Activated CD8-positive, alpha-beta memory T cell treated with anti-CD3 and anti-CD28 coated beads for 4 hours (primary cell): ENCODE results near the gene NCAM1.

Experiments
- DNase-seq, 2 donors: peaks; one replicate each; pipeline ENCODE4 v3.0.0-alpha.2; 2020; ENCODE audit warnings: low read depth in 2 of 2

NCAM1 gene

DNA sequence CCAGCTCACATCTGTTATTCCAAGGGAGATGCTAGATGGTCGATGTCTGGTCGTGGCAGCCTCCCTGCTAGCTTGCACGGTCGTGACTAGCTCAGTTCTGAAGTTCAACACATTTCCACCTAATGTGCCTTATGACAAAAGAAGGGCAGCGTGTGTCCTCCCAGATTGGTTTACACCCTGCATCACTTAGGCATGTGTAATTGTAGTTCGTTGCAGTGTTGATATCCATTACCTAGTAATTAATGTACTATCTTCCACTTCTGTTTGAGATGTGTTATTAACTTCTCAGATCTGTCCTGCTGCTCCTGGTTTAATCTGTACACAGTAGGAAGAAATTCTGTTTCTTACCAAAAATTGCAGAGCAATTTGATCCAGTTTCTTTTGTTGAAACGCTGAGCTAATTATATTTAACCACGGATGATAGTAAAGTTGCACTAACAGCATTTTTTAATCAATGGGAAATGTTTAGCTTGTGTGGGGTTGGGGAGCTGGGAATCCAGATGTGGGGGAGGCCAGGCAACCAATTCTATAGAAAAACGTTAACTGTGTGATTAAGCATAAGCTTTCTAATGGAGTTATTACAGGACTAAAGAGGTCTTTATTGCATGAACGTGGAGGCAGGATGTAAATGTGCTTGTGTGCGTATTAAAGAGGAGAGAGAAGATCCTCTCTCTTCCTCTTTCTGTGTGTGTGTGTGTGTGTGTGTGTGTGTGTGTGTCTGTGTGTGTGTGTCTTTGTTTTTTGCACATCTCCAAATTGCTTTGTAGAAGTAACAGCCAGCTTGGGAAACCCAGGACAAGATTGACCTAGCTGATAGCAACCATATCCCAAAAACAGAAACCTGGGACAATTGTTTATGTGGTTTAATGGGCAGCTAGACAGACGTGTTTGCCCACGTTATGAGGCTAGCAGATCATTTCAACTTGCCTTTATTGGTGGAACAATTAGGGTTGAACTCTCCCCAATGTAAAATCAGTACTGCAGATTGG is 207.4 kb downstream of the NCAM1 start:
- DNase-seq: no peak

GRCh38 chr11:113172382-113172951 is 211.2 kb downstream of the NCAM1 start:
- no peak for DNase-seq

DNA sequence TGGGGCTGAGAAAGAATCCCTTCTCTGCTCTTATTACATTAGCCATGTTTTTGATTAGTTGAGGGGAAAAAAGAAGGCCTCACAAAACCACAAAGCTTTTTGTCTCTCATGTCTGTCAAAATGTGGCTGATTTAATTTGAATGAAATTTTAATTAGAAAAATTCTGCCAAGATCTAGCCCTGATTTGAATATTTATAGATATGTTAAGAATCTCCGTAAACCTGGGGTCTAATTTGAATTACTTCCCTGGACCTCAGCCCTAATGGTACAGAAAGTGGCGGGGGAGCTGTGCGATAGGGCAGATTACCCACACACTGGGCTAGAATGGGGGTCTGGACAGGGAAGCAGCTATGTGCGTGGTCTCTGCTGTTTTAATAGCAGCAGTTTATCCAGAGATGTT is 211.9 kb downstream of the NCAM1 start:
- no peak for DNase-seq

GRCh38 chr11:113174882-113175281 is 213.7 kb downstream of the NCAM1 start:
- no peak for DNase-seq

DNA sequence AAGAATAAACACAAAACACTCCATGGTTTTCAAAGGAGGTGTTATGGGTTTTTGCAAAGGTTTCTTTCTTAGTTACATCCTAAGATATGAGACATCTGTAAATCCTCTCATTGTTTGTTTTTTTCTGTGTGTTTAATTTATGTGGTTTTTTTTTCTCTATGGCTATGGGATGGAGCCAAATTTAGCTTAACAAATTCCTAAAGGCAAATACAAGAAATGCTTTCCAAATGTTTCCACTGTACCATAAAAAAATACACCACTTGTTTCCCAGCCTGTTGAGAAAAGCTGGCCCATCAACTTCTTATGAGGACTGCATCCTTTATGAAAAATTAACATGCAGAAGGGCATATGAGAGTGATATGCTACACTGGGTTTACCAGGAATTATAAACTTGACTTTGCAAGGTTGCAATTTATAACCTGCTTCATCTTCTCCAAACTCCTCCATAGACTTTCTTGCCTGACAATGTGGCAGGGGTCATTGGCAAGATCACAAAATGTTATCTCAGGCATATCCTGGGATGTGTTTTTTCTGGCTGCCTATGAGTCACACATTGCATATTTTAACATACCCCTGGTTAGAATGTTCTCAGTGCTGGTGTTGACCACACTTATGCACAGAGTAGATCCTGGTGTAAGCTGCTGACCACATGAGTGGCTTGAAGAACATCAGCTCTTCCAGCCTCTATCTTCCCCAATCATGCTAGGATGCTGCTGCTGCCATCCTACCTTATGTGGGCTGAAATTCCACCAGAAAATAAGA is 215.6 kb downstream of the NCAM1 start:
- no peak for DNase-seq

GRCh38 chr11:113177671-113178070 is 216.5 kb downstream of the NCAM1 start:
- no peak for DNase-seq

DNA sequence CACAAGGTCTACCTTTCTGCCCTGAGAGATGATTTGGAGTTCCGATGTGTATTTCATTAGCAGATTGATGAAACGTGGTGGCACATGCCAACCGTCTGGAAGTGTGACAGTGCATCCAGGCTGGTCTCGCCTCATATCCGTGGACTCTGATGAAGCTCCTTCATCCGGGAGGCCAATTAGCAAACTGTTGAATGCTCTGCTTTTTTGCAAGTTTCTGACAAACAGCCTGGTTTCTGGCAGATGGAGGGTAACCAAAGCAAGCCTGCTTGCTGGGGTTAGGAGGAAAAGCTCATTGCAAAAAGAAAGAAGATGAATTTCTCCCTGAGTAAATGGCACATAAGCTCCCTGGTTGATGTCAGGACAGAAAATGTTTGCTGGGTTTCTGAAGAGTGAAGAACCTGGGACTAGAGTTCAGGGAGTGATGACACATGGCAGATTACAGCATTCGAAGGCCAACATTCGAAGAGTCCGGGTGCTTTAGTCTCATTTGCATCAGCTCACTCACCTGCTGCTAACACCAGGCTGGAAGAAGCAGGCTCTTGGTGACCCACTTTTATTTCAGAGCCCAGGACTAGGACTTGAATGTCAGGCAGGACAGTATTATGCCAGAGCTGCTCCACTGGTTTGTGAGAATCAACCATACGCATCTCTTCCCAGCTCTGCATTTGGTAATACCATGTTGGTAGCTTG is 217.3 kb downstream of the NCAM1 start:
- DNase-seq: no peak

DNA sequence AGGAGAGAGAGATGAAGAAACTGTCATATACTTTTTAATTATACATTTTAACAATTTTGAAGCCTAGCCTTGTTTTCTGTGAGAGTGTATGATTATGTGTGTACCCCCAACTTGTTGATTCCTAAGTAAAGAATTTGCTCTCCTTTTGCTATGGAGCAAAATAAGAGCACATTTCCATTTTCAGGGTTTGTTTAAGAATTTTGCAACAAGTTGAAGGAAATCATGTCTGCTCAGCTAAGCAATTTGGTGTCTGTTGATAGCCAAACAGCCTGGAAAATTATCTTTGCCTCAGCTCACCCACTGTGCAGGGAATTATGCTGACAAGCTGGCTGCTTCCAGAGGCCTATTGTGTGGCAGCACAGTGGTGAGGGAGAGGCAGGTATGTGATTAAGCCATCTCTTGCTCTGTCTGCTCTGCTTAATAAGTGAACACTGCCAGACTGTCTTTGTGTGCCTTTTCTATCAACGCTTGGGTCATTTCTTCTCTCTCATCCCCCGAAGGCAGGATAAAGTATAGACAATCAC is 218.0 kb downstream of the NCAM1 start:
- no peak for DNase-seq

DNA sequence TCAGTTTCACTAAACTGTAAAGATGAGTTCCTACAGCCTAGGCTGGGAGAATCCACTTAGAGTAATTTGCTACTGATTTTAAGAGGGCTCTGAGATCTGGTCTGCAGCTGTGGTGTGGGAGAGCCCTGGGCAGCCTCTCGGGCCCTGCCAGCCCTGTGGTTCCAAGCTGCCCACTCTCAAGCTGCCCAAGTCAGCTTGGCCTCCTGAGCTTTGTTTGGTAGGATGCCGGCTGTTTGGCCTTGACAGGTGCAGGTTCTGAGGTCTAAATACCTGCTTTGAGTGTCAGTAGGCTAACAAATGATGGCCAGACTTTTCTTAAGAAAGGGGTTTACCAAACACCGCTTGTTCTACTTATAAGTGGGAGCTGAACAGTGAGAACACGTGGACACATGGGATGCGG is 219.9 kb downstream of the NCAM1 start:
- no peak for DNase-seq

GRCh38 chr11:113182288-113182687 is 221.1 kb downstream of the NCAM1 start:
- no peak for DNase-seq

GRCh38 chr11:113184498-113184897 is 223.3 kb downstream of the NCAM1 start:
- no peak for DNase-seq

- DNase-seq: no peak
Observed at GRCh38 chr11:113188371-113188834, 227.2 kb downstream of the NCAM1 start.

DNA sequence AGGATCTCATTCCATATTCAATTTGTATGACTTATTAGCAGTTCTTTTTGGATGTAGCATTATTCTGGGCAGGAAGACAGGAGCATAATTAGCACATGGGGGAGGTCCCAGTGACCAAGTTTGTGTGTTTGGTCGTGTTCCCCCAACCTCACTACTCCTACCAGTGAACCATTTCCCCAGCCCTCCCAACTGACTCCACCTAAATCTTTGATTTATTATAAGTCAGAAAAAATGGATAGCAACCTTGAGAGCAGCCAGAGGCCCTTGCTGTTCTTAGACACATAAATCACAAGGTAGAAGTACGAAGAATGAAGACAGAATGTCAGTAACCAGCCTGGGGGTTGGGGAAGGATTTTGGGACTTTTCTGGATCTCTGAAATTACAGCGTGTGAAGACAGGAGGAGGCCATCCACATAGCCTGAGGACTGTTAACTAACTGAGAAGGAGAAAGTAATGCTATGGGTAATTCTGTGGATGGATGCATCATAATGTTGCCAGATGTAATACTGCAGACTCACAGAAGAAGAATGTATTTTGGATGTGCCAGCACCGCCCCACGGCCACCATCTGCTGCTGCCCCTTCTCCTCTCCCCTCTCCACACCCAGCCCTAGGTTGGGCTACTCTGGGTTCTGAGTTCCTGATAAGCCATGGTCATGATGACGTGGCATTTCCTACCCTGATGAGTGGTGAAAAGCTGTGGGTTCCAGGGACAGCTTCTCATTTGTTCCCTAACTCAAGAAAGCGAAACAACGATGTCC is 228.9 kb downstream of the NCAM1 start:
- DNase-seq: no peak

GRCh38 chr11:113192121-113192925 is 231.1 kb downstream of the NCAM1 start:
- DNase-seq: no peak

DNA sequence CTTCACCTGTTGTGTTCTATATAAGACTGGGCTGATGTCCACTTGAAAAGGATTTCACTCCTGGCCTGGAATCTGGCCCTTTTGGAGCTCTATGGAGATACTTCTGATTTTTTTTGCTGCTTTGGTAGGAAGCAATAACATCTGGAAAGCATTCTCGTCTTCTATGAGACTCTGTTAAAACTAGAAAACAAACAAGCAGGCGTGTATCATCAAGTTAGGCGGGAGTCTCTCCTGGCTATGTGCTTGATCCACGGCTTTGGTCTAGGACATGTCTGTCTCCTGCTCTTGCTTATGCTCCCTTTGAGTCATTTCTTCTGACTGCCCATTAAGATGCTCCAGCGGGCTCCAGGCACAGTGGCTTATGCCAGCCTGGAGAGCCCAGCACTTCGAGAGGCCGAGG is 231.8 kb downstream of the NCAM1 start:
- DNase-seq: no peak

DNA sequence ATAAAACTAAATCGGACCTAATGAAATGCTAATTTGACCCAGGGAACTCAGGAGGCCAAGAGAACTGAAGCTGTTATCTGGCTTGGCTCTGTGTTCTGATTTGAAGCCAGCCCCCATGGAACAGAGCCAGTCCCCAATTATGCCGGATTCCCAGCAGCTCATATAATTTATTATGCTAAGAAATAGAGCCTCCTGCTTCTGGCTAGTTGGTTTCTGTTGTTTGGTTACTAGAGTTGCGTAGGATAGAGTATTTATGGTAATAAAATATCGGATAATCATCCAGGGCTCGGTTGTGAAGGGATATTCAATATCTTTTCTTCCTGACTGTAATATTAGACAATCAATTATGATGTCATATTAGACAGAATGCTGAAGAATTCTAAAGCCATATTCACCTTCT is 232.7 kb downstream of the NCAM1 start:
- DNase-seq: no peak

- DNase-seq: no peak
Observed at GRCh38 chr11:113195728-113196127, 234.5 kb downstream of the NCAM1 start.

DNA sequence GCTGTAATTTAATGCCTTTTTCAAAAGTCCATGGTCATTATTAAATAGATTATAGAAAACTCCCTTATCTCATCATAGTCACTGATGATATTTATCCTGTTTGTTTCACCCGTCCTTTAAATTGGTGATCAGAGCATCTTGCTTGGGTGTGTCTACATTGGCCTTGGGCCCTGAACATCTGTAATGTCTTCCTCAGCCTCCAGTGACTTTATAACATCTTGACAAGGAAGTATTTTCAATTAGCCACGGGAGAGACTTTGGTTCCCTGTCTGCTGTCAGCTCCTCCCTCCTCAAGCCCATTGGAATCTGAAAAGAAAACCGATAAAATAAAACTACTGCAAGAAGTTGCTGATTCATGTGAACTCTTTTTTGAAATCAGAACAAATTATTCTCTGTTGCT is 236.2 kb downstream of the NCAM1 start:
- no peak for DNase-seq

GRCh38 chr11:113198972-113199661 is 237.9 kb downstream of the NCAM1 start:
- no peak for DNase-seq
